ENCODE data around the gene NAA15.

DNA sequence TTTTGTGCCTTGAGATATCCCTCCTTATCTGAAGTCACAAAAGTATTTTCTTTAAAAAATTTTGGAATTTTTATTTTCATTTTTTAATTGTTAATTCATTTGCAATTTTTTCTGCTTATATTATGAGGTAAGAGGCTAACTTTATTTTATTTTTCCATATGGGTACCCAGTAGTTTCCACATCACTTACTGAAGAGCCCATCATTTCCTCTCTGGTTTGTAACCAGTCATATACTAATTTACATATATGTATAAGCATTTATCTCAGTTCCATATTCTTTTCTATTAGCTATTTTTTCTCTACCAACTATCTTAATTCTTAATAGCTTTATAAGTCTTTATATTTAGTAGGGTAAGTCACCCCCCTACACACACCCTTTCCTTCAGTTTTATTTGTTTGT, 48.3 kb upstream of the NAA15 start:
- no peak for TF ChIP-seq CTCF (IDR thresholded peaks at IDR 0.05)
- no peak for TF ChIP-seq POLR2A (IDR thresholded peaks at IDR 0.05)
